Body of pancreas (tissue), 4 donors: ENCODE results near the gene CLP1.

Experiments
- POLR2A ChIP-seq, 3 donors: fragments of 450-650 bp; IDR thresholded peaks; one replicate each; pipeline ENCODE4 v1.6.1; 2016; ENCODE audit warnings: antibody characterized with exemption in 3 of 3, mild to moderate bottlenecking in 2 of 3
- TF ChIP-seq, protein P1 (sequence below), 7 experiments: fragments of 450-650 bp in 4 of 7; fragments of 200-600 bp in 3 of 7; sonication (generic) in 3 of 7; IDR thresholded peaks; one replicate each; pipeline ENCODE4 v1.5.1; 2016 to 2019; ENCODE audit warnings: antibody characterized with exemption in 7 of 7

DNA sequence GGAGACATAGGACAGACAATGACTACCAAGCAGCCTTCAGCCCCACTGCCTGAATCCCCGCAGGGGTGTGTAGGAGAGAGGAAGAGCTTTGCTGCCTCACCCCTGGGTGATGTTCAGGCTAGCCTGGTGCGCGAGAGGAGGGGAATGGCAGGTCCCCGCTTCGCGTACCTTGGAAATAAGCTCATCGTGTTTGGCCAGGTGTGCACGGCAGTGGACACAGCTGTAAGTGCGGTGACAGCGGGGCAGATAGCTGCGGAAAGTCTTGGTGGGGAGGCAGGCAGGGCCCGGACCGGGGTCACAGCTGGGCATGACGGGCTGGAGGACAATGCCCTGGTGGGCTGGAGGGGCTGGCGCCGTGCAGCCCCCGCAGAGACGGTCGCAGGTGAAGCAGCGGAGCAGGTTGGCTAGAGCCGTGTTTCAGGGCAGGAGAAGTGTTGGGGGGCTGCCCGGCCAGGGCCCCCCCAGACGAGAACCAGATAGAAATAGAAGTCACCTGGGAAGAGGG, 10.7 kb upstream of the CLP1 start:
- TF ChIP-seq, protein P1, sequence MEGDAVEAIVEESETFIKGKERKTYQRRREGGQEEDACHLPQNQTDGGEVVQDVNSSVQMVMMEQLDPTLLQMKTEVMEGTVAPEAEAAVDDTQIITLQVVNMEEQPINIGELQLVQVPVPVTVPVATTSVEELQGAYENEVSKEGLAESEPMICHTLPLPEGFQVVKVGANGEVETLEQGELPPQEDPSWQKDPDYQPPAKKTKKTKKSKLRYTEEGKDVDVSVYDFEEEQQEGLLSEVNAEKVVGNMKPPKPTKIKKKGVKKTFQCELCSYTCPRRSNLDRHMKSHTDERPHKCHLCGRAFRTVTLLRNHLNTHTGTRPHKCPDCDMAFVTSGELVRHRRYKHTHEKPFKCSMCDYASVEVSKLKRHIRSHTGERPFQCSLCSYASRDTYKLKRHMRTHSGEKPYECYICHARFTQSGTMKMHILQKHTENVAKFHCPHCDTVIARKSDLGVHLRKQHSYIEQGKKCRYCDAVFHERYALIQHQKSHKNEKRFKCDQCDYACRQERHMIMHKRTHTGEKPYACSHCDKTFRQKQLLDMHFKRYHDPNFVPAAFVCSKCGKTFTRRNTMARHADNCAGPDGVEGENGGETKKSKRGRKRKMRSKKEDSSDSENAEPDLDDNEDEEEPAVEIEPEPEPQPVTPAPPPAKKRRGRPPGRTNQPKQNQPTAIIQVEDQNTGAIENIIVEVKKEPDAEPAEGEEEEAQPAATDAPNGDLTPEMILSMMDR (IDR thresholded peaks at IDR 0.05): no peak
- no peak for TF ChIP-seq POLR2A (IDR thresholded peaks at IDR 0.05)
